Activated CD4-positive, alpha-beta T cell treated with anti-CD3 and anti-CD28 coated beads, Interleukin-2, amount 50 U/mL, for 48 hours (primary cell): ENCODE data around the gene HUNK.

ENCODE experiments used
- DNase-seq, 2 experiments: peaks; one replicate each; pipeline ENCODE4 v3.0.0-alpha.2; 2020

HUNK gene

GRCh38 chr21:31898933-31899630 is 26.3 kb downstream of the HUNK start:
- no peak for DNase-seq

DNA sequence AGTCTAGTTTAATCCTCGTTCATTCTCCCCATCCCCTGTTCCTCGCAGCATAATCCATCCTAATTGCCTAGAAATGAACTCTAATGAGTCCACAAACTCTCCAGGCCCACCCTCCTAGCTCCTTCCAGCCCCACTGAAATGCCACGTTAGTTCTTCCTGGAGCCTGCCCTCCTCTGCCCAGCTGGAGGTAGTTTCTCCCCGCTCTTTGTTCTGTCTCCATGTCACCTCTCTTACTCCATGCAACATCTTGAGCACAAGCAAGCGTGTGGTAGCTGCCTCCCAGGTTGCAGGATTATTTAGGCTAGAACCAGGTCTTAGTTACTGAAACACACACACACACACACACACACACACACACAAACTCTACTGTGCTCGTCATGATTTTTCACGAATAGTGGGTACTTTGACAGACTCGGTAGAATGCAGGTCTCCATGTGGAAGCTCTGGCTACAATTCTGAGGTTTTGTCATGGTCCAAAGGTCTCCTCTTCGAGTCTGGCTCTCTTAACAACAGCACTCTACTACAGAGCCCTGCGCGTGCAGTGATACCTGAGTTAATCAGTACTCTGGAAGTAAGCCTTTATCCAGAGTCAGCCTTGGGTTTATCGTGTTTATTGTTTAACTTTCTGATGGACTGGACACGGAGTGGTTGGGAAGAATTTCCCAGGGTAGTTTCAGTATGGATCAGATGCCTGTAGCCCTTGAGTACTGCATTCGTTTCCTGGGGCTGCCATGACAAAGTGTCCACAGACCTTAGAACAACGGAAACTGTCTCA is 27.5 kb downstream of the HUNK start:
- DNase-seq: no peak

DNA sequence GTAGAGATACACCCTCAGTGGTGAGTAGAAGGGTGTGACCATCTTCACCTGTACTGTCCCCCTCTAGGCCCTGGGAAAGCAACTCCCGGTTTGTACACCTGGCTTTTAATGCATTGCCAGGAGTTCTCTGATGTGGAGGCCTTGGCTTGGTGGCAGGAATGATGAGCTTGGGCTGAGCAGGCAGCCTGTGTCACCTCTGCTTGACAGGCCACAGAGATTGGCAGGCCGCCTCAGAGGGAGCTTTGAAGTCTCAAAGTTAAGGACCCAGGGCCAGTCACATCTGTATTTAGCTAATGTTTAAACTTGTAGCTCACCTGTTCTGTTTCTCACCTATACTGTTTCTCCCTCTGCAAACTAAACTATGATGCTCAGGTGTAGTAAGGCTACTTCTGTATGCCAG is 28.5 kb downstream of the HUNK start:
- no peak for DNase-seq

GRCh38 chr21:31902438-31902837 is 29.6 kb downstream of the HUNK start:
- no peak for DNase-seq

GRCh38 chr21:31903896-31904295 is 31.1 kb downstream of the HUNK start:
- no peak for DNase-seq

- no peak for DNase-seq
Measured at GRCh38 chr21:31905503-31906451, 33.0 kb downstream of the HUNK start.

GRCh38 chr21:31908106-31909031 is 35.5 kb downstream of the HUNK start:
- no peak for DNase-seq

DNA sequence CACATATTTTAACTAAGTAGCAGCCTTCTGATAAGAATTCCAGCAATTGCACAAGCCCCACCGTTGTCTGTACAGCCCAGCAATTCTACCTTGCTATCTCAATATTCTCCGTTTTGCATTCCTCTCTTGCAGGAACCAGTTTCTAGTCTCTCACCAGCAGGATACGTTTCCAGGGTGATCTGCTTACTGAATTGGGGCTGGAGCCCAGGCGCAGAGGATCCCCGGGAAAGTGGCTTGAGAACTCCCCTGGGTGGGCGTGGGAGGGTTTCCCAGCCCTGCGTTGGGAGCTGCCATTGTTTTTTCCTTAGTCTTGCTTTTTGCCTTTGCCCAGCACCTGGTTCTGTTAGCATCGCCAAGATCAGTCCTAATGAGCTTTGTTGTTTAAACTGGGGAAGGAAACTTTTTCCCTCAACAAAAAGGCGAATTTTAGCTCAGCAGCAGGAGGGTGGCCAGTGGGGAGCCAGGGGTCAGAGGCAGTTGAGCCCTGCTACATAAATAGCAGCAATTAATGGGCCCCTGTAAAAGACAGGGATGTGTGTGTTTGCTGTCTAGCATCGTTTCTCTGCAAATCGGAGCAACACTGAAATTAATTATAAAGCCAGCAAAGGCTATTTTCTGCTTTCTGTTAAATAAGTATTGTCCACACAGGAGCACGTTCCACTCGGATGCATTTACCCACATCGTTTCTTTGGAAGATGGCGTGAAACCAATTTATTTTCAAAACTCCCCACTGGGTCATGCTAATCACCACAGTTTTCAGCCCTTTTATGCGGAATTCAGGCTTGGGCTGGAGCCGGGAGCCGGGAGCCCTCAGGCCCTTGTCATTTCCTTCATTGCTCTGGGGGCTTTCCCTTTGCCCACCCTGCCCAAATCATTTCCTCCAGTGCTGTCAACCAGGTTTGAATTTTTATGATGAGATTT is 36.6 kb downstream of the HUNK start:
- DNase-seq: no peak

DNA sequence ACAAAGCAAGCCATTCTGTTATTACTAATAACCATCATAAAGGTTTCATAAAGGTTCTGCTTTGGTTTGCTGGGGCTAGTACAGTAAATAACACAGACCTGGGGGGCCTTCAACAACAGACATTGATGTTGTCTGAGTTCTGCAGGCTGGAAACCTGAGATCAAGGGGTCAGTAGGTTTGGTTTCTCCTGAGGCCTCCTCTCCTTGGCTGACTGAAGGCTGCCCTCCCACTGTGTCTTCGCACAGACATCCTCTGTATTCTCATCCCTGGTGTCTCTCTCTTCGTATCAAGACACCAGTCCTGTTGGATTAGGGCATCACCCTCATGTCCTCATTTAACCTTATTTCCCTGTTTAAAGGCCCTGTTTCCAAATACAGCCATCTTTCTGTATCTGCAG is 37.3 kb downstream of the HUNK start:
- DNase-seq: no peak

DNA sequence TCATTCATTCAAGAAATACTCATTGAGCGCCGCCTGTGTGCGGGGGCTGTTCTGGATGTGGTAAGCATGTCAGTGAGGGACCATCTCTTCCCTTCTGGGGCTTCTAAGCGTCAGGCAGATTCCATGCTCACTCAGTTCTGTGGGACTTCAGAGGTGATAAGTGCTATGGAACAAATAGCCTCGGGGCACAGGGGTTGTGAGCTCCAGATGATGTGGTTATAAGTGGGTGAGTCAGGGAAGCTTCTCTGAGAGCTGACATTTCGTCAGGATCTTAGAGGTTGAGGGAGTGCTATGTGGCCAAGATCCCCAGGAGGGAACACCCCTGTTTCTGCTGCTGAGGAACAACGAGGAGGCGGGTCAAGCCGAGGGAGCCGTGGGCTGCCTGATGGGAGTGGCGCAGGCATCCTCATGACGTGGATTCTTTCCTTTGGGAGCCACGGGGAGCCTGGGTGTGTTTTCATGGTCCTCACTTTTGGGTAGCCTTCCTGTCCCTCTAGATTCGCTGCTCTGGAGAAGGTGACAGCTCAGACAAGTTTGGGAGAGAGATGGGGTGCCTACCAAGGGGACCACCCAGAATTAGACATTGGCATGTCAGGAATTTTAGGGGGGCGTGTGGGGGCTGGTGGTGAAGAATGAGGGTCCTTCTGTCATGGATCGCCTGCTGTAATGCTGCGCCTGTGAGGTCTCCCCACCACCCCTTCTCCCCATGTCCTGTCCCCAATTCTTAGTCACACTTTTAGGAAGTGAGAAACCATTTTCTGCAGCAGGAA is 38.5 kb downstream of the HUNK start:
- no peak for DNase-seq

DNA sequence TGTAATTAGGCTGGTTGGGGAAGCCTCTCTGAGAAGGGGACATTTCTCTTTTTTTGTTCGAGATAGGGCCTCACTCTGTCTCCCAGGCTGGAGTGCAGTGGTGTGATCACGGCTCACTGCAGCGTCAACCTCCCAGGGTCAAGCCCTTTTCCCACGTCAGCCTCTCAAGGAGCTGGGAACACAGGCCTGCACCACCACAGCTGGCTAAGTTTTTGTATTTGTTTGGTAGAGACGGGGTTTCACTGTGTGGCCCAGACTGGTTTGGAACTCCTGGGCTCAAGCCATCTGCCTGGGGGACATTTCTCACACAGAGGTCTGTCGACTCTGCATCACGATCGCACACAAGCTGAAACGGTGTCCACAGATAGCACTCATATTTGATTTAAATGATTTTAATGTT is 39.7 kb downstream of the HUNK start:
- no peak for DNase-seq

- no peak for DNase-seq
Measured at GRCh38 chr21:31913182-31913608, 40.4 kb downstream of the HUNK start.

DNA sequence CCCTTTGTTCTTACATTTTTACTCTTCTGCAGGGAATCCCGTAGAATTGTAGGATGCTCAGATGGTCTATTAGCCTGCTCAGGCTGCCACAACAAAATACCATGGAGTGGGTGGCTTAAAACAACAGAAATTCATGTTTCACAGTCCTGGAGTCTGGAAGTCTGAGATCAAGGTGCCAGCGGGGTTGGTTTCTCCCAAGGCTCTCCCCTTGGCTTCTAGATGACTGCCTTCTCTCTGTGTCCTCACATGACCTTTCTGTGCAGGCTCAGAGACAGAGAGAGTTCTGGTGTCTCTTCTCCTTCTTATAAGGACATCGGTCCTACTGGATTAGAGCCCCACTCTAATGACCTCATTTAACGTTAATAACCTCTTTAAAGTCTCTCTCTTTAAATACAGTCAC is 41.7 kb downstream of the HUNK start:
- DNase-seq: no peak

DNA sequence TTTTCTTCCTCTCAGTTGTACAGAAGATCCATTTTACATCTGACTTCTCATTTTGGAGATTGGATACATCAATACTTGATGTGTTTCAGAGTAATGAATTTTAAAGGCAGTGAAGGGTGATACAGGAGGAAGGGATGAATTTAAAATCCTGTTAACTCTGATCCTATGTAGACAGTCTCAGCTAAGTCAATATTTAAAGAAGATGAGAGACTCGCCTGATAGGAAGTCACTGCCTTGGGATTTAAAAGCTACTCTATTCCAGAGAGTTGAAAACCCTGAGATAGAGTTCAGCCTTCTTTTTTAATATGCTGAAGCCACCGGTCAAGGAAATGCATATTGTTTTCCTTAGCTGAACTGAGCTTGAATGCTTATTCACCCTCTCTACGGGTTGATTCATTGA is 42.7 kb downstream of the HUNK start:
- DNase-seq: no peak

- no peak for DNase-seq
Measured at GRCh38 chr21:31917108-31917507, 44.3 kb downstream of the HUNK start.

- DNase-seq: no peak
Measured at GRCh38 chr21:31918250-31918775, 45.5 kb downstream of the HUNK start.

DNA sequence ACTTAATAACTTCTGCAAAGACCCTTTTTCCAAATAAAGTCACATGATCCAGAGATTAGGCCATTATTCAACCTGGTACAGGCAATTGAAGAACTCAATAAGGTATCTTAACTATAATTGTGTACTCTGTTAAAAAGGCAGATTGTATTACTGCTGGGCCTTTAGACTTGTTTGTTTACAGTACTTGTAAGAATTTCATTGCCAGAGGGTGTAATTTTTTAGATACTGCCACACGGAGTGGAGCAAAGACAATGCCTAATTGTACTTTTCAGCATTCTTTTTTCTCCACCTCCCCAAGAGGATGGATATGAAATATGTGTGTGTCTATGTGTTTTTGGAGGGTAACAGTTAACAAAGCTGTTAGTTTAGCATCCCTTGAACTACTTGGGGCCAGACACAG is 47.5 kb downstream of the HUNK start:
- no peak for DNase-seq

- DNase-seq: no peak
Measured at GRCh38 chr21:31921079-31921478, 48.3 kb downstream of the HUNK start.

- no peak for DNase-seq
Measured at GRCh38 chr21:31922881-31923280, 50.1 kb downstream of the HUNK start.

- no peak for DNase-seq
Measured at GRCh38 chr21:31923756-31924155, 50.9 kb downstream of the HUNK start.
